SIG-M5 treated with dmso at 0.1 percent for 504 hours (cell line): ENCODE data around the gene HBP1.
"Not testable (repeated sequence)": the region's sequence is repeated elsewhere in the genome, so short reads cannot be mapped to it uniquely, and the experiment has no call there.

Source experiments
- DNase-seq: peaks from one replicate; lab custom pipeline; 2025; ENCODE audit not compliant: unreplicated experiment; lab: John Stamatoyannopoulos, UW

Gene HBP1

GRCh38 chr7:107219563-107220244 lies 50.9 kb downstream of the HBP1 start:
- peak; percentile 11 for DNase-seq

DNA sequence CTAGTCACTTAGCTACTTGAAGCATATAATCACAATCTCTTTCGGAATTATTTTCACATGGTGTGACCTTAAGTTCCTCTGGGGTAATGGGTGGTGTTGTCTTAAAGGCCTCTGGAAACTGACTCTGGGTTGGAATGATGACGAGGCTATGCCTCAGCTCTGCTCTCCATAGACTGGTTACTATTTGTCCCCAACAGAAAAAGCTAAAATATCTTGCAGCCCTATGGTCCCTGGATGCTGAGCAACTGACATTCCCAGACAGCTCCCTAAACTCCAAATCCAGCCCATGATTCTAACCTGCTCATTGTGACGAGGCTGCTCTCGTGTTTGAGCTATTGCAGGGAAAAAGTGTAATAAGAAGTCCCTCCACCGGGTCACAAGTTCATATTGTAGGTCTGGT lies 51.6 kb downstream of the HBP1 start:
- DNase-seq = no peak

DNA sequence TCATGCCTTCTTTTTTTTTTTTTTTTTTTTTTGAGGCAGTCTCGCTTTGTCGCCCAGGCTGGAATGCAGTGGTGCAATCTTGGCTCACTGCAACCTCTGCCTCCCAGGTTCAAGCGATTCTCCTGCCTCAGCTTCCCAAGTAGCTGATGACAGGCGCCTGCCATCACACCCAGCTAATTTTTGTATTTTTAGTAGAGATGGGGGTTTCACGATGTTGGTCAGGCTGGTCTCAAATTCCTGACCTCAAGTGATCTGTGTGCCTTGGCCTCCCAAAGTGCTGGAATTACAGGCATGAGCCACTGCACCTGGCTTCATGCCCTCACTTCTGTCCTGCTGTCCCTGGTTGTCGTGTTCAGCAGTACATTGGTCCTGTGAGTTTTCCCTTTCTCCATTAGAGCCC lies 52.0 kb downstream of the HBP1 start:
- not testable (repeated sequence) for DNase-seq

- no peak for DNase-seq
Measured at GRCh38 chr7:107224374-107225223, 55.8 kb downstream of the HBP1 start.

DNA sequence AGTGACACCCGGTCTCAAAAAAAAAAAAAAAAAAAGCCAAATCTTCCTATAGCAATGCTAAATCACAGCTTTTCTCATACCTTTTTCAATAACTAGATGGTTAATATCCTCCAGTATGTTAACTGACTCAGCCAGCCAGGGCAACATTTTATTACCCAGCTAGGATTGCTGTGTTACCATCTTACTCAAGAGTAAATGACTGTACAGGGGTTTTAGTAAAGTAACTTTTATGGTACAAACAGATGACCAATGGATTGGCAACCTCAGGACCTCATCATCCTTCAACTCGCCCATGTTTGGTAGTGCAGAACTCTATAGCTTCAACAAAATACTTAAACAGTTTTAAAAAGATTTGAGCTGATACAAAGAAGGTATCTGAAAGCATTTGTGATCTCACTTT lies 59.5 kb downstream of the HBP1 start:
- no peak for DNase-seq

GRCh38 chr7:107230334-107230733 lies 61.5 kb downstream of the HBP1 start:
- DNase-seq = no peak

DNA sequence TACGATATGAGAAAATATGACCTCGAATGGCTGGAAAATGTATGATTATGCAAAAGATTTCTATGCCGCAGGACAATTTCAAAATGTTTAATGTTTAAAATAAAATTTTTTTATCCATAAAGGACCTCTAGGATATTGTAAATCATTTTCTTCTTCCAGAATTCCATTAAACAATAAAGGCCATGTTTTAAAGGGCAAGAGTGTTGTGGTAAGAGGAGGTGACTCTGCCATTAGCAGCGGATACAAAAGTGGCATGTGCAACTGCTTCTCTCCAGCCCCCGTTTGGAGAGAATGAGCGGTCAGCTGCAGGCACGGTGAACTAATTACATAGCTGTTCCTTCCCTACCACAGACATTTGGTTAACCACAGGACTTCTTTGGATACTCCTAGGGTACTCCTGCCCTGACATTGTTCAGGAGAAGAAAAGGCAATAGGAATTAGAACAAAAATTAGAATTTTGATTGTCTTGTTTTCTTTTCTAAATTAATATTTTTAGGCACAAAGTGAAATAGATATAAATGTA lies 63.8 kb downstream of the HBP1 start:
- DNase-seq = no peak

DNA sequence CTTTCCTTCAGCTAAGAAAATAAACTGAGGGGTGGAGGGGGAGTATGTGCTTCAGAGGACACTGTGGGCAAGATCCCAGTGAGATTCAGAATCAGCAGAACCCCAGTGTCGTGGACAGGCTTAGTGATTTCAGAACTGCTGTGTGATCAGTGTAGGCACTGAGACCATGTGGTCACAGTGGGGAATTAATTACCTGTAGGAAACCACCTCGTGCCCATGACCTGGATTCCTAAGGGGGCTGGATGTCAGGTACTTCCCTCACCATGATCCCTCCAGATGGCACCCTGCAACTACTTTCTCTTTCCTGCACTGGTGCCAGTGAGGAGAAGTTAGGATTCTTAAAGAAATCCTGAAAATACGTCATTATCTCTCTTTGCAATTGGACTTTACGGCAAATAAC lies 64.4 kb downstream of the HBP1 start:
- no peak for DNase-seq

DNA sequence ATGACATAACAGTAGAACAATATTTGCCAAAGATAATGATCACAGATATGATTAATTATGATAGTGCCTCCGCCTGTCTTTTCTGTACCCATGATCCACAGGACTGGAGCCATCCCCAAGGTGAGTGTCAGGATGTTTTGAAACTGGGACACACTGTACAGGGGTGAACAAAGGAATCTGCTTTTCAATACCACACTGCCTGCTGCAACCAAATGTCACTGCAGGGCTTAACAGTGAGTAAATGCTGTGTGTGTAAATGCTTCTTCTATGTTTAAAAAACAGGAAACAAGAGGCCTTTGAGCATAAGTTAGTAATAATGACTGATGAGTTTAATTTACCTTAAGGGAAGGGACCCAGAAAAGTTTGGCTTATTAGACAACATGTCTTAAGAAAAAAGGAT lies 65.2 kb downstream of the HBP1 start:
- no peak for DNase-seq

DNA sequence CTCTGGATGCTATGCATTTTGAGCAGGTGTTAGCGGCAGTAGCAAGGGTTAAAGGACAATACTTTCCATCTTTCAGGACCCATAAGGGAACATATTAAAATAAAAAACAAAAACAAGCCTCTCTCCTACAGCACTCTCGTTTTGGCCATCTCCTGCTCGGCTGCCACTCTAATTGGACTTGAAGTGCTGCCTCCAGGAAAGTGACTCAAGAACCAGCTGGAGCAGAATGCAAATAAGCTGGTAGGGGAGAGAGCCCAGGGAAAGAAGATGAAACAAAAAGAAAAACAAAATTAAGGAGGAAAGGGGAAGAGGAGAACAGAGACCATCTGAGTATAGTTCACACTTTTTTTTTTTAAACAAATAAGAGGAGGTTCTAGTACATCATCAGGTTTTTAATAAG lies 65.6 kb downstream of the HBP1 start:
- no peak for DNase-seq

GRCh38 chr7:107236862-107237261 lies 68.1 kb downstream of the HBP1 start:
- no peak for DNase-seq

DNA sequence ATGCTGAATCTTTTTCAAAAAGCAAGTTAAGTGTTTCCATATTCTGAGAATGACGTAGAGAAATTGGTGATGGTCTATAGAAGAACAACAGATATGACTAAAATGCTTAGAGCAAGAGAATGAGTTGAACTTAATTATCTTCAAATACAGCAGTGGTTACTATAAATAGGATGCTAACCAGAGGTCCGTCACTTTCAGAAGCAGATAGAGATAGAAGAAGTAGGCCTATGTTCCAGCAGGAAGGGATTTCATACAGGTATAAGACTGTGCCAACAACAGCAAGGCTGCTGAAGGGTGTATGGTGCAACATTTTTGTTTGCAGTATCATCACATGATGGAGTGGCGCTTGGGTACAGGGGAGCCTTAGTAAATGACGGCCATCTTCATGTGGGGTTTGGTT lies 68.6 kb downstream of the HBP1 start:
- no peak for DNase-seq

GRCh38 chr7:107242267-107242666 lies 73.5 kb downstream of the HBP1 start:
- DNase-seq = no peak

DNA sequence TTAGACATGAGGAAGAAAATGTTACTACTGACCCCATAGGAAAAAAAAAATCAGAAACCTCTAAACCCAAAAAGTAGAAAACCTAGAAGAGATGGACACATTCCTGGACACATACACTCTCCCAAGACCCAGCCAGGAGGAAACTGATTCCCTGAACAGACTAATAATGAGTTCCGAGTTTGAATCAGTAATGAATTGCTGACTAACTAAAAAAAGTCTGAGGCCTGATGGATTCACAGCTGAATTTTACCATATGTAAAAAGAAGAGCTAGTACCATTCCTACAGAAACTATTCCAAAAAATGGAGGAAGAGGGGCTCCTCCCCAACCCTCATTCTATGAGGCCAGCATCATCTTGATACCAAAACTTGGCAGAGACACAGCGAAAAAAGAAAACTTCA lies 75.8 kb downstream of the HBP1 start:
- DNase-seq = no peak

- not testable (repeated sequence) for DNase-seq
Measured at GRCh38 chr7:107246836-107247235, 78.0 kb downstream of the HBP1 start.

GRCh38 chr7:107248551-107249316 lies 79.9 kb downstream of the HBP1 start:
- no peak for DNase-seq

DNA sequence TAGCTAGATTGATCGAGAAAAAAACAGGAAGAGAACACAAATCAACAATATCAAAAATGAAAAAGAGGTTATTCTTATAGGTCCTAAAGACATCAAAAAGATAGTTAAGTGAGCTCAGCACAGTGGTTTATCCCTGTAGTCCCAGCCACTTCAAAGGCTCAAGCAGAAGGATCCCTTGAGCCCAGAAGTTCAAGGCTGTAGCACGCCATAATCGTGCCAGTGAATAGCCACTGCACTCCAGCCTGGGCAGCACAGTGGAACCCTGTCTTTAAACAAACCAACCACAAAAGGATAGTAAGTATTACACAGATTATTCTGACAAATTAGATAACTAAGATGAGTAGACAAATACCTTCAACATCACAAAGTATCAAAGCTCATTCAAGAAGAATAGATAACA lies 83.2 kb downstream of the HBP1 start:
- DNase-seq = no peak
